Measurements from ENCODE around the gene PLCL2. TPM values are rescaled to one million over a fixed set of nuclear protein-coding genes. Genes with fewer than 3 reads are reported as not detected.
"Not testable (repeated sequence)": the region's sequence is repeated elsewhere in the genome, so short reads cannot be mapped to it uniquely, and the experiment has no call there.

The PLCL2 gene
- total RNA-seq, 4 donors from 2014 or later = 5.1 to 12.3 (median 6.9) TPM

GRCh38 chr3:16943857-16944256, 59.1 kb downstream of the PLCL2 start:
- Histone ChIP-seq H3K36me3 (no peaks in the 10 kb centered on the region), H3K27ac (no peak overlapping the region), H3K4me1 (no peaks in the 10 kb centered on the region), H3K27me3 (no peaks in the 10 kb centered on the region), H3K9me3 (no peaks in the 10 kb centered on the region), H3K4me3 (no peak overlapping the region)
- ATAC-seq = no peak
- TF ChIP-seq CTCF (IDR thresholded peaks at IDR 0.05) = no peak
- TF ChIP-seq POLR2AphosphoS5 (IDR thresholded peaks at IDR 0.05) = no peak
- TF ChIP-seq EP300 (IDR thresholded peaks at IDR 0.05) = no peak
- no peak for TF ChIP-seq POLR2A (IDR thresholded peaks at IDR 0.05)

- no peaks in the 10 kb centered on the region for H3K4me1 ChIP-seq
- 40 to 57% methylated on average over 1 of the region's 1 CpG for WGBS, 2 donors (ENCODE audit: low coverage in 1 of 2)
- no peak overlapping the region for H3K4me3 ChIP-seq
- TF ChIP-seq EP300 (IDR thresholded peaks at IDR 0.05) (no peak), POLR2AphosphoS5 (IDR thresholded peaks at IDR 0.05) (no peak), CTCF (IDR thresholded peaks at IDR 0.05) (no peak), POLR2A (IDR thresholded peaks at IDR 0.05) (no peak)
- no peaks in the 10 kb centered on the region for H3K36me3 ChIP-seq
- H3K27ac ChIP-seq = no peak overlapping the region
- no peaks in the 10 kb centered on the region for H3K9me3 ChIP-seq
- ATAC-seq = no peak
- no peaks in the 10 kb centered on the region for H3K27me3 ChIP-seq
Observed at GRCh38 chr3:16944356-16944755, 59.6 kb downstream of the PLCL2 start.

- H3K36me3 ChIP-seq = no peaks in the 10 kb centered on the region
- no peak overlapping the region for H3K4me3 ChIP-seq
- TF ChIP-seq POLR2A (IDR thresholded peaks at IDR 0.05) (no peak), POLR2AphosphoS5 (IDR thresholded peaks at IDR 0.05) (no peak), CTCF (IDR thresholded peaks at IDR 0.05) (no peak), EP300 (IDR thresholded peaks at IDR 0.05) (no peak)
- H3K9me3 ChIP-seq = no peaks in the 10 kb centered on the region
- no peak for ATAC-seq
- no peak overlapping the region for H3K27ac ChIP-seq
- H3K4me1 ChIP-seq = no peaks in the 10 kb centered on the region
- no peaks in the 10 kb centered on the region for H3K27me3 ChIP-seq
Observed at GRCh38 chr3:16945330-16945729, 60.6 kb downstream of the PLCL2 start.

- TF ChIP-seq EP300 (IDR thresholded peaks at IDR 0.05) = no peak
- TF ChIP-seq POLR2AphosphoS5 (IDR thresholded peaks at IDR 0.05) = no peak
- no peak for TF ChIP-seq POLR2A (IDR thresholded peaks at IDR 0.05)
- TF ChIP-seq CTCF (IDR thresholded peaks at IDR 0.05) = no peak
- Histone ChIP-seq H3K4me1 (no peaks in the 10 kb centered on the region), H3K4me3 (no peak overlapping the region), H3K36me3 (no peaks in the 10 kb centered on the region), H3K27me3 (no peaks in the 10 kb centered on the region), H3K27ac (no peak overlapping the region), H3K9me3 (no peaks in the 10 kb centered on the region)
- 89% methylated on average over 2 of the region's 2 CpGs; no CpG with 5 or more reads in 1 of the 2 donors for WGBS, 2 donors (ENCODE audit: low coverage in 1 of 2)
- ATAC-seq = no peak
Observed at GRCh38 chr3:16950282-16950681, 65.5 kb downstream of the PLCL2 start.

- Histone ChIP-seq H3K27me3 (no peaks in the 10 kb centered on the region), H3K4me3 (no peak overlapping the region), H3K9me3 (no peaks in the 10 kb centered on the region), H3K36me3 (no peaks in the 10 kb centered on the region), H3K4me1 (no peaks in the 10 kb centered on the region), H3K27ac (no peak overlapping the region)
- ATAC-seq = no peak
- TF ChIP-seq EP300 (IDR thresholded peaks at IDR 0.05) (no peak), CTCF (IDR thresholded peaks at IDR 0.05) (no peak), POLR2AphosphoS5 (IDR thresholded peaks at IDR 0.05) (no peak), POLR2A (IDR thresholded peaks at IDR 0.05) (no peak)
- WGBS, 2 donors (ENCODE audit: low coverage in 1 of 2) = 60 to 89% methylated on average over 1 of the region's 1 CpG
Observed at GRCh38 chr3:16950845-16951244, 66.1 kb downstream of the PLCL2 start.

GRCh38 chr3:16957852-16958251, 73.1 kb downstream of the PLCL2 start:
- not testable (repeated sequence) for H3K36me3 ChIP-seq, H3K4me3 ChIP-seq, H3K9me3 ChIP-seq, H3K4me1 ChIP-seq, ATAC-seq, H3K27me3 ChIP-seq, H3K27ac ChIP-seq
- 86 to 90% methylated on average over 2 of the region's 3 CpGs for WGBS, 2 donors (ENCODE audit: low coverage in 1 of 2)

Measured in gastroesophageal sphincter (tissue), 4 donors.